ENCODE results near the gene THADA. TPM values are rescaled to one million over a fixed set of nuclear protein-coding genes. Genes with fewer than 3 reads are reported as not detected.
"Not testable (repeated sequence)": the region's sequence is repeated elsewhere in the genome, so short reads cannot be mapped to it uniquely, and the experiment has no call there.

Gene THADA
- total and polyA plus RNA-seq, 7 experiments from 2014 or later: 11.7 to 43.0 (median 39.6) TPM

GRCh38 chr2:43539436-43539835 is 56.4 kb downstream of the THADA start:
- Mint-ChIP-seq H3K4me1 (peaks cover 13 to 27% (median 22%) of the 10 kb centered on the region in 7 donors), H3K27ac (peak overlapping the region in 1 of 9 donors; percentile 80), H3K9me3 (no peaks in the 10 kb centered on the region), H3K27me3 (no peaks in the 10 kb centered on the region), H3K4me3 (no peak overlapping the region), H3K36me3 (peaks cover 0 to 33% (median 20%) of the 10 kb centered on the region in 5 donors)
- Histone ChIP-seq H3K9me3 (ENCODE audit: control insufficient read depth in 2 of 3, low read length in 3 of 3) (no peaks in the 10 kb centered on the region), H3K4me3 (ENCODE audit: low read length) (no peak overlapping the region), H3K4me1 (ENCODE audit: control insufficient read depth in 2 of 2, insufficient read depth in 2 of 2, low read length in 2 of 2) (peaks cover 0 to 9% of the 10 kb centered on the region in 2 donors), H3K27me3 (ENCODE audit: control insufficient read depth in 2 of 2, insufficient read depth in 2 of 2, low read length in 2 of 2) (no peaks in the 10 kb centered on the region), H3K27ac (ENCODE audit: low read depth, low read length) (no peak overlapping the region), H3K36me3 (ENCODE audit: control insufficient read depth in 2 of 3, insufficient read depth in 3 of 3, low read length in 3 of 3) (peaks cover 0 to 4% (median 3%) of the 10 kb centered on the region in 3 experiments)
- intact Hi-C loops (cut with micrococcal nuclease): no loop called here
- no peak for ATAC-seq
- no peak for DNase-seq
- POLR2A ChIA-PET: interaction anchor here (0.8 kb wide), 1 partner anchor 21 kb away, joined by 3 read pairs; no protein-coding TSS in a partner anchor
- CTCF ChIA-PET: interaction anchor here (0.6 to 3.8 kb wide), 2 partner anchors 11 to 681 kb away, joined by 3 to 26 read pairs; no protein-coding TSS in a partner anchor

GRCh38 chr2:43538034-43538670 is 57.7 kb downstream of the THADA start:
- peaks cover 0 to 4% (median 3%) of the 10 kb centered on the region in 3 experiments for H3K36me3 ChIP-seq (ENCODE audit: control insufficient read depth in 2 of 3, insufficient read depth in 3 of 3, low read length in 3 of 3)
- no peak overlapping the region for H3K27ac ChIP-seq (ENCODE audit: low read depth, low read length)
- no peaks in the 10 kb centered on the region for H3K27me3 ChIP-seq (ENCODE audit: control insufficient read depth in 2 of 2, insufficient read depth in 2 of 2, low read length in 2 of 2)
- DNase-seq: no peak
- peaks cover 0 to 9% of the 10 kb centered on the region in 2 donors for H3K4me1 ChIP-seq (ENCODE audit: control insufficient read depth in 2 of 2, insufficient read depth in 2 of 2, low read length in 2 of 2)
- H3K4me3 Mint-ChIP-seq: peak overlapping the region in 3 of 10 donors; percentile 7 to 28 (median 14)
- CTCF ChIA-PET: interaction anchor here (0.5 to 1.1 kb wide), 6 partner anchors 54 to 678 kb away, joined by 3 to 6 read pairs (median 4); no protein-coding TSS in a partner anchor
- H3K9me3 ChIP-seq (ENCODE audit: control insufficient read depth in 2 of 3, low read length in 3 of 3): no peaks in the 10 kb centered on the region
- no peak overlapping the region for H3K4me3 ChIP-seq (ENCODE audit: low read length)
- intact Hi-C loops (cut with micrococcal nuclease): no loop called here
- no peak for ATAC-seq
- H3K27ac Mint-ChIP-seq: peak overlapping the region in 5 of 9 donors; percentile 2 to 84 (median 29)
- POLR2A ChIA-PET: interaction anchor here (0.8 kb wide), 1 partner anchor 23 kb away, joined by 3 read pairs; no protein-coding TSS in a partner anchor
- H3K9me3 Mint-ChIP-seq: peaks cover 0 to 2% (median 0%) of the 10 kb centered on the region in 11 donors
- H3K27me3 Mint-ChIP-seq: no peaks in the 10 kb centered on the region
- peaks cover 0 to 40% (median 27%) of the 10 kb centered on the region in 5 donors for H3K36me3 Mint-ChIP-seq
- peaks cover 13 to 28% (median 22%) of the 10 kb centered on the region in 7 donors for H3K4me1 Mint-ChIP-seq

- Mint-ChIP-seq H3K4me3 (peak overlapping the region in 3 of 10 donors; percentile 27 to 45 (median 28)), H3K36me3 (peaks cover 0 to 43% (median 35%) of the 10 kb centered on the region in 5 donors)
- ATAC-seq: peak; percentile 84
Observed at GRCh38 chr2:43537137-43537536, 58.7 kb downstream of the THADA start.

DNA sequence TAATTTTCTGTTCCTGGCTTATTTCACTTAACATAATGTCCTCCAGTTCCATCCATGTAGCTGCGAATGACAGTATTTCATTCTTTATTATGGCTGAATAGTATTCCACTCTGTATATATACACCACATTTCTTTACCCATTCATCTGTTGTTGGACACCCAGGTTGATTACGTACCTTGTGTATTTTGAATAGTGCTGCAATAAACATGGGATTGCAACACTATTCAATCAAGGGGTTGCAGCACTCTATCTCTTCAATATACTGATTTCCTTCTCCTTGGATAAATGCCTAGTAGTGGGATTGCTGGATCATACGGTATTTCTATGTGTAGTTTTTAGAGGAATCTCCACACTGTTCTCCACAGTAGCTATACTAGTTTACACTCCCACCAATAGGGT is 61.3 kb downstream of the THADA start:
- H3K36me3 Mint-ChIP-seq: peaks cover 0 to 43% (median 39%) of the 10 kb centered on the region in 5 donors
- CTCF ChIA-PET: no interaction called here
- POLR2A ChIA-PET: no interaction called here

More at GRCh38 chr2:43537137-43537536, 58.7 kb downstream of the THADA start:
- ChIA-PET POLR2A (interaction anchor here (0.6 kb wide), 1 partner anchor 195 kb away, joined by 3 read pairs; no protein-coding TSS in a partner anchor), CTCF (interaction anchor here (0.7 kb wide), 1 partner anchor 591 kb away, joined by 3 read pairs; no protein-coding TSS in a partner anchor)
- H3K9me3 Mint-ChIP-seq: peaks cover 0 to 2% (median 0%) of the 10 kb centered on the region in 11 donors
- peak in 7 of 9 donors; percentile 9 to 66 (median 46) for DNase-seq
- Histone ChIP-seq H3K4me1 (ENCODE audit: control insufficient read depth in 2 of 2, insufficient read depth in 2 of 2, low read length in 2 of 2) (peaks cover 0 to 9% of the 10 kb centered on the region in 2 donors), H3K27ac (ENCODE audit: low read depth, low read length) (no peak overlapping the region), H3K4me3 (ENCODE audit: low read length) (no peak overlapping the region), H3K27me3 (ENCODE audit: control insufficient read depth in 2 of 2, insufficient read depth in 2 of 2, low read length in 2 of 2) (no peaks in the 10 kb centered on the region), H3K9me3 (ENCODE audit: control insufficient read depth in 2 of 3, low read length in 3 of 3) (no peaks in the 10 kb centered on the region), H3K36me3 (ENCODE audit: control insufficient read depth in 2 of 3, insufficient read depth in 3 of 3, low read length in 3 of 3) (peaks cover 0 to 4% (median 3%) of the 10 kb centered on the region in 3 experiments)
- peaks cover 13 to 31% (median 24%) of the 10 kb centered on the region in 7 donors for H3K4me1 Mint-ChIP-seq
- H3K27me3 Mint-ChIP-seq: no peaks in the 10 kb centered on the region
- intact Hi-C loops (cut with micrococcal nuclease): no loop called here
- H3K27ac Mint-ChIP-seq: peak overlapping the region in 6 of 9 donors; percentile 27 to 95 (median 74)

DNA sequence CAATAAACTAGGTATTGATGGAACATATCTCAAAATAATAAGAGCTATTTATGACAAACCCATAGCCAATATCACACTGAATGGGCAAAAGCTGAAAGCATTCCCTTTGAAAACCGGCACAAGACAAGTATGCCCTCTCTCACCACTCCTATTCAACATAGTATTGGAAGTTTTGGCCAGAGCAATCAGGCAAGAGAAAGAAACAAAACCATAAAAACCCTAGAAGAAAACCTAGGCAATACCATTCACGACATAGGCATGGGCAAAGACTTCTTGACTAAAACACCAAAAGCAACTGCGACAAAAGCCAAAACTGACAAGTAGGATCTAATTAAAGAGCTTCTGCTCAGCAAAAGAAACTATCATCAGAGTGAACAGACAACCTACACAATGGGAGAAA is 63.3 kb downstream of the THADA start:
- DNase-seq; H3K9me3 ChIP-seq (ENCODE audit: control insufficient read depth in 2 of 3, low read length in 3 of 3); ATAC-seq; H3K36me3 ChIP-seq (ENCODE audit: control insufficient read depth in 2 of 3, insufficient read depth in 3 of 3, low read length in 3 of 3); H3K27ac Mint-ChIP-seq; H3K27me3 ChIP-seq (ENCODE audit: control insufficient read depth in 2 of 2, insufficient read depth in 2 of 2, low read length in 2 of 2); H3K27me3 Mint-ChIP-seq; H3K4me3 ChIP-seq (ENCODE audit: low read length); H3K4me1 ChIP-seq (ENCODE audit: control insufficient read depth in 2 of 2, insufficient read depth in 2 of 2, low read length in 2 of 2); CTCF ChIA-PET; H3K9me3 Mint-ChIP-seq; POLR2A ChIA-PET; H3K27ac ChIP-seq (ENCODE audit: low read depth, low read length); intact Hi-C loops (cut with micrococcal nuclease); H3K4me3 Mint-ChIP-seq: not testable (repeated sequence)
- Mint-ChIP-seq H3K4me1 (peaks cover 5 to 22% (median 8%) of the 10 kb centered on the region in 7 donors), H3K36me3 (peaks cover 0 to 39% (median 34%) of the 10 kb centered on the region in 5 donors)

More for the DNA sequence above, 61.3 kb downstream of the THADA start:
- Histone ChIP-seq H3K4me3 (ENCODE audit: low read length) (no peak overlapping the region), H3K36me3 (ENCODE audit: control insufficient read depth in 2 of 3, insufficient read depth in 3 of 3, low read length in 3 of 3) (peaks cover 0 to 4% (median 0%) of the 10 kb centered on the region in 3 experiments), H3K4me1 (ENCODE audit: control insufficient read depth in 2 of 2, insufficient read depth in 2 of 2, low read length in 2 of 2) (peaks cover 0 to 9% of the 10 kb centered on the region in 2 donors), H3K9me3 (ENCODE audit: control insufficient read depth in 2 of 3, low read length in 3 of 3) (no peaks in the 10 kb centered on the region), H3K27me3 (ENCODE audit: control insufficient read depth in 2 of 2, insufficient read depth in 2 of 2, low read length in 2 of 2) (no peaks in the 10 kb centered on the region), H3K27ac (ENCODE audit: low read depth, low read length) (no peak overlapping the region)
- ATAC-seq (no peak), DNase-seq (no peak)
- Mint-ChIP-seq H3K27ac (peak overlapping the region in 1 of 9 donors; percentile 1), H3K4me3 (no peak overlapping the region), H3K9me3 (peaks cover 0 to 4% (median 0%) of the 10 kb centered on the region in 11 donors), H3K4me1 (peaks cover 11 to 36% (median 24%) of the 10 kb centered on the region in 7 donors), H3K27me3 (no peaks in the 10 kb centered on the region)
- intact Hi-C loops (cut with micrococcal nuclease): no loop called here

GRCh38 chr2:43531251-43531650 is 64.6 kb downstream of the THADA start:
- DNase-seq (no peak), ATAC-seq (no peak)
- Histone ChIP-seq H3K9me3 (ENCODE audit: control insufficient read depth in 2 of 3, low read length in 3 of 3) (no peaks in the 10 kb centered on the region), H3K27me3 (ENCODE audit: control insufficient read depth in 2 of 2, insufficient read depth in 2 of 2, low read length in 2 of 2) (no peaks in the 10 kb centered on the region), H3K27ac (ENCODE audit: low read depth, low read length) (no peak overlapping the region), H3K4me1 (ENCODE audit: control insufficient read depth in 2 of 2, insufficient read depth in 2 of 2, low read length in 2 of 2) (no peaks in the 10 kb centered on the region), H3K36me3 (ENCODE audit: control insufficient read depth in 2 of 3, insufficient read depth in 3 of 3, low read length in 3 of 3) (peaks cover 0 to 3% (median 3%) of the 10 kb centered on the region in 3 experiments), H3K4me3 (ENCODE audit: low read length) (no peak overlapping the region)
- no peak overlapping the region for H3K27ac Mint-ChIP-seq
- POLR2A ChIA-PET: no interaction called here
- H3K4me1 Mint-ChIP-seq: peaks cover 0 to 14% (median 0%) of the 10 kb centered on the region in 7 donors
- no peak overlapping the region for H3K4me3 Mint-ChIP-seq
- CTCF ChIA-PET: no interaction called here
- no peaks in the 10 kb centered on the region for H3K27me3 Mint-ChIP-seq
- H3K36me3 Mint-ChIP-seq: peaks cover 5 to 44% (median 37%) of the 10 kb centered on the region in 5 donors
- intact Hi-C loops (cut with micrococcal nuclease): no loop called here
- peaks cover 0 to 5% (median 0%) of the 10 kb centered on the region in 11 donors for H3K9me3 Mint-ChIP-seq
